PC-3 (cell line): ENCODE measurements around the gene GALNTL6. TPM values are rescaled to one million over a fixed set of nuclear protein-coding genes. Genes with fewer than 3 reads are reported as not detected.

Source experiments
- ATAC-seq: fragments of 200-7000 bp; cut with Tn5 transposase; 2 replicates; pipeline ENCODE4 v1.9.1; 2020; ENCODE audit warnings: mild to moderate bottlenecking, moderate library complexity
- BruUV-seq: library from RNA; stranded (reverse); fragments of 400-500 nt; replicated peaks from 2 replicates; lab custom pipeline; 2021; lab: Mats Ljungman, UMichigan
- CTCF ChIA-PET: fragments of 300-600 bp; sonication (Branson Sonifier 250); formaldehyde crosslinking; loops from one replicate; lab custom pipeline; 2022; ENCODE audit warnings: antibody characterized with exemption; lab: Charles Lee
- POLR2A ChIA-PET: fragments of 300-600 bp; sonication (Branson Sonifier 250); formaldehyde crosslinking; loops from one replicate; lab custom pipeline; 2022; ENCODE audit warnings: antibody characterized with exemption; ENCODE audit not compliant: unreplicated experiment; lab: Charles Lee
- DNase-seq: peaks from one replicate; pipeline ENCODE4 v3.0.0-alpha.2; 2015
- H2AFZ ChIP-seq: fragments of 300-600 bp; sonication (generic); 2 replicates; pipeline ENCODE4 v1.6.0; 2016; ENCODE audit warnings: antibody characterized with exemption, low read length
- H3F3A ChIP-seq: fragments of 300-600 bp; sonication (generic); one replicate; pipeline ENCODE4 v1.6.0; 2017; ENCODE audit warnings: antibody characterized with exemption, low read length, control low read depth, mild to moderate bottlenecking; ENCODE audit not compliant: unreplicated experiment
- H3K27ac ChIP-seq: fragments of 300-600 bp; sonication (generic); 2 replicates; pipeline ENCODE4 v1.5.1; 2016; ENCODE audit warnings: mild to moderate bottlenecking, low read length
- H3K27me3 ChIP-seq: fragments of 300-600 bp; sonication (generic); 2 replicates; pipeline ENCODE4 v1.6.1; 2016; ENCODE audit warnings: low read length, mixed read lengths
- H3K36me3 ChIP-seq: fragments of 300-600 bp; sonication (generic); 2 replicates; pipeline ENCODE4 v1.6.1; 2016; ENCODE audit warnings: low read depth, mixed run types, low read length, mixed read lengths
- H3K4me1 ChIP-seq: fragments of 300-600 bp; sonication (generic); 2 replicates; pipeline ENCODE4 v1.5.1; 2016; ENCODE audit warnings: low read length; ENCODE audit not compliant: insufficient read depth
- H3K4me2 ChIP-seq: fragments of 300-600 bp; sonication (generic); 2 replicates; pipeline ENCODE4 v1.6.0; 2016; ENCODE audit warnings: low read length
- H3K4me3 ChIP-seq: fragments of 300-600 bp; sonication (generic); 2 replicates; pipeline ENCODE4 v1.5.1; 2016; ENCODE audit warnings: mild to moderate bottlenecking, low read length, mixed read lengths
- H3K79me2 ChIP-seq: fragments of 300-600 bp; sonication (generic); 2 replicates; pipeline ENCODE4 v1.6.1; 2017; ENCODE audit warnings: low read length, mixed read lengths
- H3K9ac ChIP-seq: fragments of 300-600 bp; sonication (generic); 2 replicates; pipeline ENCODE4 v1.6.0; 2016; ENCODE audit warnings: mild to moderate bottlenecking, low read length
- H3K9me2 ChIP-seq: fragments of 300-600 bp; sonication (generic); replicated peaks from 2 replicates; pipeline ENCODE4 v1.6.1; 2016; ENCODE audit warnings: mixed run types, low read length, mixed read lengths
- H3K9me3 ChIP-seq: fragments of 300-600 bp; sonication (generic); 2 replicates; pipeline ENCODE4 v1.6.1; 2016; ENCODE audit warnings: low read length, mixed read lengths
- H4K20me1 ChIP-seq: fragments of 300-600 bp; sonication (generic); 2 replicates; pipeline ENCODE4 v1.6.1; 2016; ENCODE audit warnings: low read length, mixed read lengths
- EZH2 ChIP-seq: fragments of 300-600 bp; sonication (generic); IDR thresholded peaks from one replicate; pipeline ENCODE4 v1.6.1; 2017; ENCODE audit warnings: antibody characterized with exemption, mild to moderate bottlenecking, low read length; ENCODE audit not compliant: unreplicated experiment
- EZH2phosphoT487 ChIP-seq: fragments of 300-600 bp; sonication (generic); IDR thresholded peaks from 2 replicates; pipeline ENCODE4 v1.6.1; 2018; ENCODE audit warnings: mild to moderate bottlenecking, antibody characterized with exemption, low read length, borderline replicate concordance
- intact Hi-C: fragments of 100-400 bp; cut with micrococcal nuclease; formaldehyde crosslinking; loops from 2 replicates; pipeline ENCODE4 v1.9.0; 2023
- total RNA-seq: library from RNA; depleted of rRNA; stranded (reverse); fragments of >200 nt; gene quantifications from 2 replicates; pipeline ENCODE4 v1.2.3, GENCODE V29; 2014
- TF ChIP-seq, protein P1 (sequence below): fragments of 300-600 bp; sonication (generic); conservative IDR thresholded peaks from 2 replicates; pipeline ENCODE4 v1.5.1; 2017; ENCODE audit warnings: antibody characterized with exemption, low read depth, mild to moderate bottlenecking, low read length

GALNTL6 gene
- total RNA-seq, 1 experiment from 2014 or later, result not detected

DNA sequence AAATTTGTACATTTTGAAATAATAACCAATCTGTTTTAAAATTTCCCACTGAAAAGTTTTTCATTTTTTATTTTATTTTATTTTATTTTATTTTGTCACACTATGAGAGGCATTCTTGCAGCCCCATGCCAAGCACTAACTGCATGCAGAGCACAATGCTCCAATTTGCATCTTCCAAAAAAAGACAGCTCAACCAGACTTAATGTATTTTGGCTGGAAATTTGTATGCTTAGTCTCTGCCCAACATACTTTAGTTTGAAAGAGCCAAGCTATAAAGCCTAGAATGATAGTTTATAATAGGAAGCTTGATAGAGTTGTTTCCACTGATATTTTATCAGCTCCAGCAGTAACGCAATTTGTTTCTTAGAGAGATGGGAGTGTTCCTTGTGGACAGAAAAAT, 235.5 kb downstream of the GALNTL6 start:
- no peak overlapping the region for H3K9ac ChIP-seq
- ChIA-PET CTCF (no interaction called here), POLR2A (no interaction called here)
- no peaks in the 10 kb centered on the region for H3K9me3 ChIP-seq
- no peaks in the 10 kb centered on the region for H3K27me3 ChIP-seq
- ATAC-seq, result no peak
- H3K36me3 ChIP-seq, result no peaks in the 10 kb centered on the region
- H4K20me1 ChIP-seq, result no peaks in the 10 kb centered on the region
- H3K9me2 ChIP-seq, result no peaks in the 10 kb centered on the region
- TF ChIP-seq, protein P1, sequence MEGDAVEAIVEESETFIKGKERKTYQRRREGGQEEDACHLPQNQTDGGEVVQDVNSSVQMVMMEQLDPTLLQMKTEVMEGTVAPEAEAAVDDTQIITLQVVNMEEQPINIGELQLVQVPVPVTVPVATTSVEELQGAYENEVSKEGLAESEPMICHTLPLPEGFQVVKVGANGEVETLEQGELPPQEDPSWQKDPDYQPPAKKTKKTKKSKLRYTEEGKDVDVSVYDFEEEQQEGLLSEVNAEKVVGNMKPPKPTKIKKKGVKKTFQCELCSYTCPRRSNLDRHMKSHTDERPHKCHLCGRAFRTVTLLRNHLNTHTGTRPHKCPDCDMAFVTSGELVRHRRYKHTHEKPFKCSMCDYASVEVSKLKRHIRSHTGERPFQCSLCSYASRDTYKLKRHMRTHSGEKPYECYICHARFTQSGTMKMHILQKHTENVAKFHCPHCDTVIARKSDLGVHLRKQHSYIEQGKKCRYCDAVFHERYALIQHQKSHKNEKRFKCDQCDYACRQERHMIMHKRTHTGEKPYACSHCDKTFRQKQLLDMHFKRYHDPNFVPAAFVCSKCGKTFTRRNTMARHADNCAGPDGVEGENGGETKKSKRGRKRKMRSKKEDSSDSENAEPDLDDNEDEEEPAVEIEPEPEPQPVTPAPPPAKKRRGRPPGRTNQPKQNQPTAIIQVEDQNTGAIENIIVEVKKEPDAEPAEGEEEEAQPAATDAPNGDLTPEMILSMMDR, result no peak
- TF ChIP-seq EZH2phosphoT487 (no peak), EZH2 (no peak)
- intact Hi-C loops, result no loop called here
- H3F3A ChIP-seq, result no peaks in the 10 kb centered on the region
- no peak overlapping the region for H3K27ac ChIP-seq
- no TSS peak for BruUV-seq
- no peak overlapping the region for H3K4me3 ChIP-seq
- no peaks in the 10 kb centered on the region for H3K4me1 ChIP-seq
- H3K79me2 ChIP-seq, result no peaks in the 10 kb centered on the region
- DNase-seq, result no peak
- no peak overlapping the region for H3K4me2 ChIP-seq
- no peak overlapping the region for H2AFZ ChIP-seq

DNA sequence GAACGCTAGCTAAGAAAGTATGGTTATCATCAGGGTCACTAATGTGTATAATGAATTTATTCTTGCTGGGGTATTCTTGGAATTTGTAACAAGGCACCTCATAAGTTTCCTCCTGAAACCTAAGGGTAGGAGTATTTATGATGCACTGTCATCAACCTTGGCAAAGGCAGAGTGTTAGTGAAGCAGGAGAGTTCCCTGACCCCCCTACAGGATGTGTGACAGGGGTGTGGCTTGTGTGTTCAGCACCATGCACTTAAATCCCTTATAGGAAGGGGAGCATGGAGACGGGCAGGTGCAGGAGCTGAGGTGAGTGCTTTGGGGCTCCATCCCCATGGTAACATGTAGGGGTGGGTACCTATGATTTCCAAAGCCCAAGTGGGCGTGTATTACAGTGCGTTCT, 237.7 kb downstream of the GALNTL6 start:
- H3K27me3 ChIP-seq, result no peaks in the 10 kb centered on the region
- H4K20me1 ChIP-seq, result no peaks in the 10 kb centered on the region
- H3K9me3 ChIP-seq, result no peaks in the 10 kb centered on the region
- H3K9me2 ChIP-seq, result no peaks in the 10 kb centered on the region
- no peak overlapping the region for H2AFZ ChIP-seq
- H3F3A ChIP-seq, result no peaks in the 10 kb centered on the region
- intact Hi-C loops, result no loop called here
- no peak overlapping the region for H3K27ac ChIP-seq
- no TSS peak for BruUV-seq
- H3K79me2 ChIP-seq, result no peaks in the 10 kb centered on the region
- CTCF ChIA-PET, result no interaction called here
- H3K4me3 ChIP-seq, result no peak overlapping the region
- H3K36me3 ChIP-seq, result no peaks in the 10 kb centered on the region
- no peak overlapping the region for H3K4me2 ChIP-seq
- ATAC-seq (no peak), DNase-seq (no peak)
- H3K4me1 ChIP-seq, result no peaks in the 10 kb centered on the region
- H3K9ac ChIP-seq, result no peak overlapping the region
- no peak for TF ChIP-seq EZH2
- TF ChIP-seq, protein P1, result no peak
- no peak for TF ChIP-seq EZH2phosphoT487
- POLR2A ChIA-PET, result no interaction called here

DNA sequence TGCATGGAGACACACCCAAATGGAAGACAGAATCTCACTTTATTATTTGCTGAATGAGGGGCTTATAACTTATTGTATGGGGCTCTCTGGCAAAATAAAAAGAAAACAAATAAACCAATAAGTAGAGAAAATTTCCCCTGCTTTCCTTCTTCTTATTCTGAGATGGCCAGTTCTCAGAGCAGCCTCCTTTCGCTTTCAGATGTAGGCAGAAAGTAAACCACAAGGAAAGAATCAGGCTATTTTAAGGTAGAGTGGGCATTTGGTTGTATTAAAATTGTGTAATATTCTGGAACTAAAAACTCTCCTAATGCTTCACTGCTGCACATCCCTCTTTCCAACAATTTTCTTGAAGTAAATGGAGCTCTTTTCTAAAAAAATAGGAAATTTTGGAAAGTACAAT, 241.8 kb downstream of the GALNTL6 start:
- ChIA-PET CTCF (no interaction called here), POLR2A (no interaction called here)
- no peaks in the 10 kb centered on the region for H3F3A ChIP-seq
- no peaks in the 10 kb centered on the region for H3K27me3 ChIP-seq
- H4K20me1 ChIP-seq, result no peaks in the 10 kb centered on the region
- no peak overlapping the region for H3K4me3 ChIP-seq
- H3K9me3 ChIP-seq, result no peaks in the 10 kb centered on the region
- no peaks in the 10 kb centered on the region for H3K79me2 ChIP-seq
- no peak overlapping the region for H3K9ac ChIP-seq
- intact Hi-C loops, result no loop called here
- H3K4me2 ChIP-seq, result no peak overlapping the region
- TF ChIP-seq, protein P1, result no peak
- TF ChIP-seq EZH2phosphoT487 (no peak), EZH2 (no peak)
- no peaks in the 10 kb centered on the region for H3K36me3 ChIP-seq
- no peak for DNase-seq
- no peak overlapping the region for H2AFZ ChIP-seq
- ATAC-seq, result no peak
- no TSS peak for BruUV-seq
- no peaks in the 10 kb centered on the region for H3K9me2 ChIP-seq
- no peaks in the 10 kb centered on the region for H3K4me1 ChIP-seq
- no peak overlapping the region for H3K27ac ChIP-seq
